ENCODE results near the gene PTGR1. TPM values are rescaled to one million over a fixed set of nuclear protein-coding genes. Genes with fewer than 3 reads are reported as not detected.

Gene PTGR1
- total and polyA plus RNA-seq, 2 donors: 8.0 to 16.5 TPM

Other genes with a start within 250 kb of the PTGR1 start
- 24.2 TPM for gene ECPAS, start 115.3 kb downstream of the PTGR1 start, total RNA-seq
- 21.3 TPM for gene ECPAS, start 115.3 kb downstream of the PTGR1 start, polyA plus RNA-seq
- 2.6 TPM for gene ZNF483, start 74.5 kb downstream of the PTGR1 start, total RNA-seq
- 1.1 TPM for gene ZNF483, start 74.5 kb downstream of the PTGR1 start, polyA plus RNA-seq
- gene DNAJC25, start 31.7 kb upstream of the PTGR1 start, total RNA-seq: 3.5 TPM
- 8.8 TPM for gene DNAJC25, start 31.7 kb upstream of the PTGR1 start, polyA plus RNA-seq
- 19.5 TPM for gene GNG10, start 62.0 kb upstream of the PTGR1 start, total RNA-seq
- 68.0 TPM for gene GNG10, start 62.0 kb upstream of the PTGR1 start, polyA plus RNA-seq
- under 0.01 TPM for gene SHOC1, start 195.3 kb upstream of the PTGR1 start, total RNA-seq
- gene SHOC1, start 195.3 kb upstream of the PTGR1 start, polyA plus RNA-seq: 0.14 TPM